Hematopoietic multipotent progenitor cell treated with erythropoietin and hydrocortisone succinate and interleukin-3 and kit ligand, for 6 days (in vitro differentiated cells): ENCODE data around the gene MC3R.
"Not testable (repeated sequence)": the region's sequence is repeated elsewhere in the genome, so short reads cannot be mapped to it uniquely, and the experiment has no call there.

Experiments used
- DNase-seq: peaks from one replicate; pipeline ENCODE4 v3.0.0-alpha.2; 2015

MC3R gene

DNA sequence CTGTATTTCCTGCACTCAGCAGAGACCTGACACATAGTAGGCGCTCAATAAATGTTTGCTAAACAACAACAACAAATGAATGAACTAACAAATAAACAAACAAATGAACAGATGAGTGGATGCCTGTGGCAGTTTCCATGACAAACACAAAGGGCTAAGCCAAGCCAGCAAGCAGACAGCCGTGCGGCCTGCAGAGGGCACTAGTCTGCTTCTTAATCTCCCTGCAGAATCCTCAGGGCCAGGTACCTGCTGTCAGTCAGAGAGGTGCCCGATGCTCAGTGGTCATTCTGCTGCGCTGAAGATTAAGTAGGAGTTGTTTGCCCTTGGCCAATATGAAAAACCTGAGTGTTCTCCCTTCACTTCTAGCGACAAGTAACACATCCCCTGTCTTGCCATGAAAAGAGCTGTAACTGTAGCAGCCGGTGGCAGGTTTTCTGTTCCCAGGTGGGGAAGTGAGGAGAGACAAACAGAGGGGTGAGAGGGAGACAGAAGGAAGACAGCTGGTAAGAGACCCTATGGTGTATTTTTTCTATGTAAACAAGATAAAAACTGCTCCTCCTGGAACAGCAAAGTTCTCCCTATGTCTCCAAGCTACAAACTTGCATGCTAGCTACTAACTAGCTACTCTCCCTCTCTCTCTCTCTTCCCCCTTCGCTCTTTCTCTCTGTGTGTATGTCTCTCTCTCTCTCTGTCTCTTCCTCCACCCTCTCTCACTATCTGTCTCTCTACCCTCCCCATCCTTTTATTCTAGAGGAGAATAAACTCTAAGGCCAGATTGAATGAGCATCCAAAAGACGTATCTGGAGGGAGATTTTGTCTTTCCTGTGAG, at the start of gene MC3R:
Gene MC3R (plus strand): TSS at position 779 of the 829 bp plus-strand sequence. CDS start 112 bp downstream, outside the sequence.
- DNase-seq = peak; percentile 73

DNA sequence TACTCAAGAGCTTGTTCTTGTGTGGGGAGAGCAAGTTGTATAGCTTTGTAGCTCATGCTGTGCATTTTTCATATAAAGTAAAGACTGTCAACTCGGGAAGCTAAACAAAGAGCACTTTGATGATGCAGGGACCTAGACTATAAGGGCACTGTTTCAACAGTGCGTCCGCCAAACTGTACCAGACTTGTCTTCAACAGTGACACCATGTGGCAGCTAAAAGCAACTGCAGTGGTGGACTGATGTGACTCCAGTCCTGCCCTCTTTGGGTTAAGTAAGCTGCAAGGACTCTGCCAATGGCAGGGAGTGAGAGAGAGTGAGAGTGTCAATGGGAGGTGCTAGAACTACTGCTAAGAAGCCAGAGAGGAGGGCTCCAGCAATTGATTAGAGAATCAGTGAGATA, 48.1 kb upstream of the MC3R start:
- DNase-seq = peak; percentile 7

GRCh38 chr20:56202493-56203077, 45.9 kb upstream of the MC3R start:
- DNase-seq = peak; percentile 42

- no peak for DNase-seq
Observed at GRCh38 chr20:56204206-56204605, 44.3 kb upstream of the MC3R start.

GRCh38 chr20:56205346-56205745, 43.2 kb upstream of the MC3R start:
- DNase-seq = no peak

- DNase-seq = no peak
Observed at GRCh38 chr20:56207656-56208055, 40.9 kb upstream of the MC3R start.

DNA sequence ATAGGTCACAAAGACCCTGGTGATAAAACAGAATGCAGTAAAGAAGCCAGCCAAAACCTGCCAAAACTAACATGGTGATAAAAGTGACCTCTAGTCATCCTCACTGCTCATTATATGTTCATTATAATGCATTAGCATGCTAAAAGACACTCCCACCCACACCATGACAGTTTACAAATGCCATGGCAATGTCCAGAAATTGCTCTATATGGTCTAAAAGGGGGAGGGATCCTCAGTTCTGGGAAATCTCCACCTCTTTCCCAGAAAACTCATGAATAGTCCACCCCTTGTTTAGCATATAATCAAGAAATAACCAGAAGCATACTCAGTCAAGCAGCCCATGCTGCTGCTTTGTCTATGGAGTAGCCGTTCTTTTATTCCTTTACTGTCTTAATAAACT, 40.4 kb upstream of the MC3R start:
- DNase-seq = no peak

DNA sequence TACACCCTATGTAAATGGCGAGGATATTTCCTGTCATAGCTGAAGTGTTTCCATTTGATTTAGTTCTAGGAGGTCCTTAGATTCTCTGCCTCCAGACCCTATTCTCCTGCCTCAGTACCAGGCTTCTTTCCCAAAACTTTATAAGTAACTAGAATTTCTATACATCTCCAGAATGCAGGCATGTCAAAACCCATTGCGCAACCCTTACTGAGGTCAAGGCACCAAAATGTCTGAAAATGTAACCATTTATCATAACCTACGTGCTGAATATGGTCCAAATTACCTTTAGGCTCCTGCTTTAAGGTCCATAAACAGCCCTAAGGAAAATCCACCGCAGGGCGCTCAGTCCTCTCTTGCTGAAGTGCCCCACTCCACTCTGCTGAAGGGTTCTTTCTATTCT, 37.5 kb upstream of the MC3R start:
- DNase-seq = no peak

- DNase-seq = peak; percentile 58
Observed at GRCh38 chr20:56212091-56212490, 36.4 kb upstream of the MC3R start.

DNA sequence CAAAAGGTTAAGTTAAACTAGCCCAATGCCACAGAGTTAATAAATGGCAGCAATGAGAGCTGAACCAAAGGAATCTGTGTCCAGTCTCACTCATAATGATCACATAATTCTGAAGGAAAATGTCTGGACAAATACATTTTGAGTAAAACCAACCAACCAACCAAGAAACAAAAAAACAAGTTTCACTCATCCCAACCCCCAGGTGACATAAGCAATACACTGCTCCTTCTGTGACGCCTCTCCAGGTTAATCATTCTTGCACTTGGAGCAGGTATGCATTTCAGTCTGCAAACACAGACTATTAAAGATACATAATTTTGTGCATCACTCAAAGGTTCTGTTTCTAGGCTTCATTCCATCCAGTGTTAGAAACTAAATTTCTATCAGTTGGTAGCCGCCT, 35.2 kb upstream of the MC3R start:
- DNase-seq = no peak

DNA sequence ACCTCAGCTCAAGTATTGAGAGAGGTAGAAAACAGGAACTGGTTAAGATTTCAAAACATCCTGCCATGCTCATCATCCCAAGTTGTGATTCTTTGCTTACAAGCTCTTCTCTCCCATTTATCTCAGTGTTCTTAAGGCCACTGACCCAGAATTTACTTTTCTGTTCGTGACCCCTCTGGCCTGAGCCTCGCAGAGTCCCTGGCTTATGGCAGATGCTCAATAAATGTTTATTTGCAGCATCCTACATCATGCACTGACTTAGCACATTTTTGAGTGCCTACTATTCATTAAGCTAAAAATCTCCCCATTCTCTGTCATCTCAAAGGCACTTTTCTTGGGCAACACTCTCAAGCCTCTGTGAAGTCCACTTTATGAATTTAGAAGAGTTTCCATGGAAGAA, 33.4 kb upstream of the MC3R start:
- DNase-seq = no peak

DNA sequence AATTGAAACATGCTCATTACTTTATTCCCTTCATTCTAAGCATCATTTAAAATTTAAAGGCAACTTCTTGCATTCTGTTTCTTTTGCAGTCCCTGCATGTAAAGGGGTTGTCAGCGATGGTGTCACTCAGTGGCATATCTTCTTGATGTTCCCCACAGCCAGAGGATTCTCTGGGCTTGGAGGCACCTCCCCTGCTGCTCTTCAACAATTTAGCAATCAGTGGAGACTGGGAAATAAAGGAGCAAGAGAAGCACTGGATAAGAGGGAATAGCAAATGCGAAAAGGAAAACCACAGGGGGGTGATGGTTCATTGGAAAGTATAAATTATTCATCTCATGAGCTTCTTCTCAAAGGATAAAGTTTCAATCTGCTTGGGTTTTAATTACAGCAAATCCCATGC, 30.7 kb upstream of the MC3R start:
- no peak for DNase-seq

DNA sequence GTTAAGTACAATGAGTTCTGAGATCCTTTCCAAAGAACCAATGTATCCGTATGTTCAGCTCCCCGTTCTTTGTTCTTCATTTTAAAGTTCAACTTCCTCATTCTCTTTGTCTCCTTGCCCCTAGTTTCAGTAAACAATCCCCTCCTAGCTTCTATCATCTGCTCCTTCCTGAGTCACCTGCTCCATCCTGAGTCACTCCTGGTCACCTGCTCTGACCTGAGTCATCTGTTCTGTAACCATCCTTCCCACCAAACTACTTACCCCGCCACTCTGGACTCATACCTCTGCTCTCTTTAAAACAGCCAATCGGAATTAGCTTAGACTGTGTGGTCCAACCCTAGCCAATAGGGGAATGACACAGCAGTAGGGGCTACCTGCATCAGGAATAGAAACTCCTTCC, 27.3 kb upstream of the MC3R start:
- DNase-seq = not testable (repeated sequence)

GRCh38 chr20:56222201-56222600, 26.3 kb upstream of the MC3R start:
- DNase-seq = no peak

DNA sequence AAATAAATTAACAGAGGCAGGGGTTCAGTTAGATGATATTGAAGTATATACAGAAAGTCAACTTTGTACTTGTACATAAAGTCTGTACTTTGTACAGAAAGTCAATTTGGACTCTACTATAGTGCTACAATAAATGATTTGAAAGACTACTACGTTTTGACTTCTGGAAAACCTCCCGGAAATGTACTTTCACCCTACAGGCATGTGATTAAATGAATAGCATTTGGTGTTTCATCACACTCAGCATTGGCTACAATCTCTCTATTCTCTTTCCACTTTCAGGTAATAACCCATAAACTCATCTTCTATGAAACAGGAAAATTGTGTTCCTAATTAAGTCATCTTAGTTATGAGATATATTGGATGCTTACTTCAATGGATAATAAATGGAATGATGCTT, 25.6 kb upstream of the MC3R start:
- DNase-seq = no peak

DNA sequence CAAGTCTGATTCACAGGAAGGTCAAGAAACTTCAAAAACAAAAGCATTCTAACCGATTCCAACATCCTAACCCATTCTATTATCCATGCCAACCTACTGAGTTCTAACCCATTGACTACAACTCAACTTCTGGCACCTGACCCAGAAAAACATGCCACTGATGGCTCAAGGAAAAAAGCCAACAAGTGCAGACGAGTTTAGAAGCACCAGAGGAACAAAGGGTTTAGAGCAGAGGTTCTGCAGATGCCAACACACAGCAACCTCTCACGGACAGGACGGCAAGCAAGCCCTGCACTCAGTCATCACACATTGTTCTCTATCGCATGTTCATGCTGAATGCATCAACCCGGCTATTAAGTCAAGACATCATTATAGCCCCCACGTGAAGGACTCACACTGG, 25.2 kb upstream of the MC3R start:
- no peak for DNase-seq

- DNase-seq = no peak
Observed at GRCh38 chr20:56228021-56228420, 20.5 kb upstream of the MC3R start.

DNA sequence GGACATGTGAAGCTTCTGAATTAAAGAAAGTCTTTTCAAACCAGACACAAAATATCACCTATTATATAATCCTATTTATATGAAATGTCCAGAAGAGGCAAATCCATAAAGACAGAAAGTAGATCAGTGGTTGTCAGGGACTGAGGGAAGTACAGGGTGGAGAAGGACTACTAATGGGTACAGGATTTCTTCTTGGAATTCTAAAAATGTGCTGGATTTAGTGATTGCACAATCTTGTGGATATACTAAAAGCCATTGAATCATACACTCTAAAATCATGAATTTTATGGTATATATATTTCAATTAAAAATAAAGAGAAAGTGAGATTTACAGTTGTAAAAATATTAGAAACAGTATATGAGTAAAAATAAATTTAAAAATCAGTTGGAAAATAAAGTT, 18.7 kb upstream of the MC3R start:
- DNase-seq = no peak

DNA sequence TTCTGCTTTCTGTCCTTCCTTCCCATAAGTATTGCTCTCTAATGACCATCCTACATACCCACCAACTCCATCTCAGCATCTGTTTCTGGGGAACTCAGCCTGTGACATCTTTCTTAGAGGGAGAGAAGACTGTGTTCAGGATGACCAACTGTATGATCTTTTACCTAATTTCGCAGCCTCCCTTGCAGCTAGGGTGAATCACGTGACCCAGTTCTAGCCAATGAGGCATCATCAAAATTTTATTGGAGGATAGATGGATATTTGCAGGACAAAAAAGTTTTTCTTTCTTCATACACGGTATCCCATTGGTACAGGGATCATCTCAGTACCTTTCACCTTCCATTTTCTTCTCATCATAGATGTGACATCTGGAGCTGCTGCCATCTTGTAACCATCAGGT, 14.4 kb upstream of the MC3R start:
- DNase-seq = no peak

DNA sequence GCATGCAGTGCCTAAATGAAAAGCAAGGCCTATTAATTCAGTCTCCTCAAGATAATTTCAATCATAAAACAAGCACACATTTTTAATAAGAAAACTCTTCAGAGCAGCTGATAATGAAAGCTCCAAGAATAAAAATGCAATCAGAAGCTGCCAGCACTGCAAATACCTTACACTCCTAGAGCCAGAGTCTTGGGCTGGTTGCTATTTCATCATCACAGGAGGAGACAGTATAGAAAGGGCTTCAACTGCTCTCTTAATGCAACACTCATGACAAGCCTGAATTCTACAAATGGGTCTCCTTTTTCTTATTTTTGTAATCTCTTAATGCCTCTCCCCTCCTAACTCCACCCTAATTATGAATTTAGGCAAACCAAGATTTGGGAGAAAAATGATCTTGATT, 11.2 kb upstream of the MC3R start:
- DNase-seq = no peak

- no peak for DNase-seq
Observed at GRCh38 chr20:56244259-56244658, 4.3 kb upstream of the MC3R start.

DNA sequence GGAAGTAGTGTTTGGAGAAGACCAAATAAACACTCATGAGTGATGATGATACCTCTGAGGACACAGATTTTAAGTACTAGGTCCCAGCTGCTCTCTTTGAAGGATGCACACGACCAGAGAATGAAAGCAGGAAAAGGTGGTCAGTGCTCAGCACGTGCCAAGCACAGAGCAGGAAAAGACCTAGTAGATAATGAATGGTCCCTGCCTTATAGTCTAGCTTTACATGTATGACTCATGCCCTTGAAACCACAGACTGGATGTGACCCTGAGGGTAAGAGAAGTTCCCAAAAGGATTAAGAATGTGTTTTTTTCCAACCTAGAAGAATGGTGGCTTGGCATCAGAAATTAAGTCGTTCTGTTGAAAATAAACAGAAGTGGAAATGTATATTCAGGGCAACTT, 2.8 kb upstream of the MC3R start:
- DNase-seq = no peak

- peak; percentile 64 for DNase-seq
Observed at GRCh38 chr20:56249244-56249955, 868 bp downstream of the MC3R start.

DNA sequence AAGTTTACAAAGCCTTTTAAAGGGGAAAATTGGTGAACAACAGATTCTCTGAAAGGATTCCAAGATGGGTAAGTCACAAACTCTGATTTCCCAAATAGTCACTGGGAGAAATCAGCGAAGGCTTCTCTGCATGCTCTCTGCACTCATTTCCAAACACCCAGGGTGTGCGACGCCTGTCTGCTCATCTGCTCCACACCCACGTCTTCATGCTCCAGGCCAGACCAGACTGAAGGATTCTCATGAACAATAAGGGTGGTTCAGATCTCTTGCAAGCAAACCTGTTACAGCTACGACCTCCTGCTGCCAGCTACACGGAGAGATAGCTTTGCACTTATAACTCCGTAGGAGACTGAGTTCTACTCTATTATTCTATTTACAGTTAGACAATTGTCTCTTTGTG, 1.4 kb downstream of the MC3R start:
- DNase-seq = no peak
